EH (cell line): ENCODE measurements around the gene BIN1.
A peak's percentile ranks its signal among the peaks of the same experiment; 100 is the strongest.

ENCODE experiments used
- DNase-seq: peaks from one replicate; pipeline ENCODE4 v3.0.0-alpha.2; 2015; ENCODE audit warnings: low read depth

The BIN1 gene

DNA sequence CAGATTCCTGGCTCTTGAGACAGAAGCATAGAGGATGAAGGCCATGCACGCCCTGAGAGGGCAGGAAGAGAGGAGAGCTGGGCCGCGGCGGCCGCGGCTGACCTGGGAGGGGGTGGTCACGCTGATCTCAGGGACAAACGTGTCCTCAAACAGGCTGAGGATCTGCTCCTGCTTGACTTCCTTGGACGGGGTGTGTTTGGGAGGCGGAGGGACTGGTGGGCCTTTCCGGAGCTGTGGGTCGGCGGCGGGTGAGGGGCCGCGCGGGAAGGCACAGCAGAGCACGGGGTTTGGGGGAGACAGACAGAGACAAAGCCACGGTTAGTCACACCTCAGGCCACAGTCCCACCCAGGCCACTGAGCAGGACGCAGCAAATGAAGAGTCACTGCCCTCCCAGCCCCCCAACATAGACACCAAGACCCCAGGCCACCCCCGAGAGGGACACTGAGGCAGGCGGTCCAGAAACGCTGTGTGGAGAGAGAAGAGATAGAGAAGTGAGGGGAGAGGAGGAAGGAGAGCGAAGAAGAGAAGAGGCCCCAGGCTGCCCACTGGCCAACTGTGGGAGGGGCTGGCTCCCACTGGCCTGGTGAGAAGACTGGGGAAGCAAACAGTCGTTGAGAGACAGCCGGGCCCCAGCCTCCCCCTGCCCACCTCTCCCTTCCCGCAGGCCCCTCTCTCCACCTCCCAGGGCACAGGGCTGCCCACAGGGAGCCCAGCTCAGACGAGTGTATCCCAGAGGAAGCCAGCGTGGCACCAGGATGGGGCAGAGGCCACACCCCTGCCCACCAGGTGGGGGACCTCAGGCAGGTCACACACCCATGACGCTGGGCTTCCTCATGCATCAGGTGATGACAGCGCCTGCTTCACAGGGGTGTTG is 49.3 kb downstream of the BIN1 start:
- no peak for DNase-seq

DNA sequence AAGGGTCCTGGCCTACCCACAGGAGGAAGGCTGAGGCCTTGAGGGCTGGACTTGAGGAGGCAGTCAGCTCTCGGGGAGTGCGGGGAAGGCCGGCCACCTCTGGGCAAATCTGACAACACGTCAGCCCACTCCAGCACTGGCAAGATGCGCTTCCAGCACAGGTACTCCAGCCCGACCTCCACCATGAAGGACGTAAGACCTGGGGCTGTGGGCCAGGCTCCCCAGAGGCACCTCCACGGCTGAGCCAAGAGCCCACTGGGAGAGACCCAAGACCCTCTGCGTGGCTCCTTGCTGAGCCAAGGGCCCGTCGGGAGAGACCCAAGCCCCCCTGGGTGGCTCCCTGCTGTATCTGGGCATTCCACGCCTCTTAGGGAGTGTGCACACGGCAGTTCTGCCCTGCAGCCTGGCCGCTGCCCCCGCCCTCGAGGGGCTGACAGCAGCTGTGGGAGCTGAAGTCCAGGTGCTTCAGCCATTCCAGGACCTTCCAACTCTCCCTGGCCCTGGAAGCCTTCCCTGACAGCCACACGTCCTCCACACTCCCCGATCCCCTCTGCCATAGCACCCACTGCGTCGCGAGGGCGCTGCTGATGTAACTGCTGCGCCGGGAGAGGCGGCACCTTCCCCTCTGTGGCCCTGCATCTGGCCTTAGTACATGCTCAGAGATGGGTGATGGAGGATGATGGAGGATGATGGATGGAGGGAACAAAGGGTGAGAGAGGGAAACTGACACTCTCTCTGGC is 50.2 kb downstream of the BIN1 start:
- DNase-seq = no peak

DNA sequence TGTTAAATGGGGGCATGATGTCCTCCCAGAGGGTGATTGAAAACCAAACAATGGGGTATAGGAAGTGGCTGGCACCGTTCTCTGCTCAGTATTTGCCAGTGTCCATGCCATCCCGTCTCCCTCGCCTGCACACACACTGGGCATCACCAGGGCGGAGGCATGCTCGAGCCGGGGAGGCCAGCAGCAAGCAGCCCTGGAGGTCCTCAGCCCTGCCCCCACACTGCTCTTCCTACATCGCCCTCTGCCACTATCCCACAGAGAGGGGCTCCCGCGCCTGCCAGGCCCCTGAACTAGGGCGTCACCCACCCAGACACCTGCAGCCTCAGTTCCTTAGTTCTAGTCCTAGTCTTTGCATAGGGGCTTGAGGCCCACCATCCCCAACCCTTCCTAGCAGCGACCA is 50.9 kb downstream of the BIN1 start:
- no peak for DNase-seq

DNA sequence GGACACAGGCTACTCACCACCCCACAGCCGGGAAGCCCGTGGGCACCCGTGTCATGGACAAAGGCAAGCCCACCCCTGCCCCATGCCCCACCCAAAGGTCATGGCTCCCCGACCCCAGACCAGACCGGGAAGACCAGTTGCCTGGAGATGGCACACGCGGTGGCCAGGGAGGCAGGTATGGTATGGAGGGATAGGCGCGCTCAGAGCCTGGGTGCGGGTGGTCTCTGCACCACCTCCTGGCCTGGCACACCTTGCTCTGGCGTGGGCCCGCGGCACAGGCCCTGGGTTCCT is 51.2 kb downstream of the BIN1 start:
- no peak for DNase-seq

DNA sequence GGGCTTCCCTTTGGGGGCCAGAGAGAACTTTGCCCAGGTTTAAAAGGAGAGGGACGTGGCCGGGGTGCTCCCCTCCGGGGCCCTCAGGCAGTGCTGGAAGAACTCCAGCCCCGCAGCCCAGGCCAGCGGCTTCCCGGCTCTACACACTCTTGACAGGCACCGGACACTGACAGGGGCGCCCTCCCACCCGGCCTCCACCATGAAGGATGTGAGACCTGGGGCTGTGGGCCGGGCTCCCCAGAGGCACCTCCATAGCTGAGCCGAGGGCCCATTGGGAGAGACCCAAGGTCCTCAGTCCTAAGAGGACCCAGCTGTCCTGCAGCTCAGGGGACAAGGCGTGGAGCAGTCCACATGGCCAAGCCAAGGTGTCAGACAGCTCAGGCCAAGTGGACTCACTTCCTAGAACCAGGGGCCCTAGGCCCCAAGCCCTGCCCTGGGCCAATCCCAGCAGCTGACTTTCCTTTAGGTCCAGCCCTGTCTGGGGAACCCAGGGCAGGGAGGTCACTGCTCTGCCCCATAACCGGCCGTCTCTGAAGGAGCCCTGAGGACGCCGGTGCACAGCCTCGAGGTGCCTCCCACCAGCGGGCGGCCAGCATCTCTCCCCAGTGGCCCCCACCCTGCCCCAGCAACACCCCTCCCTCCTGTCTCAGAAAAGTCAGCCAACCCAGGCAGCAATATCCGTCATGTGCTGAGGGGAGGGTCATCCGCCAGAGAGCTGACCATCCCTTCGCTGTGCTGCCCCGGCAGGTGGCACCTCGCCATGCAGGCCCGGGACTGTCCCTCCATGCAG is 51.8 kb downstream of the BIN1 start:
- DNase-seq = no peak

DNA sequence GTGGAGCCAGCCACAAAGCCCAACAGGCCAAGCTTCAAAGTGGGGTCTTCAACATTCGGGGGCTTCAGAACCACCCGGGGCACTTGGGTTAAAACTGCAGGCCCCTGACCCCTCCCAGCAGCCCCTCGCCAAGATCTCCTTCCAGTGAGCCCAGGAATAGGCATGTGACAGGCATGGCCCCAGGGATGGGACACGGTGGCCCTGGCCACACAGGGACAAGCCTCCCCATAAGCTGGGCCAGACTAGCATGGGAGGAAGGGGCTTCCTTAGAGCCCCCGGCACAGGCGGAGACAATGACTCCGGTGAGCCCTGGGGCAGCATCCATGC is 52.4 kb downstream of the BIN1 start:
- DNase-seq = no peak

DNA sequence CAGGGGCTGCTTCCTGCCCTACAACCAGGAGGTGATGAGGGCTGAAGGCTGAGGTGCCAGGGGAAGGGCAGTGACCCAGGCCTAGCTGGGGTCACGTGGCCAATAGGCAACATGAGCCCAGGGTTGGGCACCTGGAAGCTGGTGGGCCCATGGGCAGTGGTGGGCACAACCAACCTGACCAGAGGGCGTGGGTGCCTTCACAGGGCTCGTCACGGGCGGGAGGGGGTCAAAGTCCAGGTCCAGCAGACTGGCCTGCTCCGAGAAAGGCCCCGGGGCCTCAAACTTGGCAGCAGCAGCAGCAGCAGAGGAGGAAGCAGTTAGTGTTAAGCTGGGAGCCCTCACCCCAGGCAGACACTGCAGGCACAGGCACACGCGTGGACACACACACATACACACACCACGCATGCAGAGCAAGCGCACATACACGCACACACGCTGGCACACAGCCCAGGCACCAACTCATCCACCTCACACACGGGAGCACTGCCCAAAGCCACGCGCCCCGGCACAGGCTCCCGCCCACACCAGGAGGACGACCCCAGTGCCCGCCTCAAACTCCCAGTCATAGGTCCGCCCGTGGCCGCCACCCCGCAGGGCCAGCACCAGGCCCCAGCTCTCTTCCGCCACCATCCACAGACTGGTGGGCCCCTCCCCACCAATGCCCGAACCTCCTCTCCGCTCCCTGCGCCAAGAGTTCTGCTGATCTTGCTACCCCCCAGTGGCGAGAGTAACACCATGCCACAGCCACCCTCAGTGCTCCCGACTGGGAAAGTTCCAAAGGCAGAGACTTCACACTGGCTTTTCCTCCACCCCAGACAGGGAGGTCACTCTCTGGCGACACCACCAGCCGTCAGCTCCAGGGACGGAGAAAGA is 53.0 kb downstream of the BIN1 start:
- DNase-seq = no peak

DNA sequence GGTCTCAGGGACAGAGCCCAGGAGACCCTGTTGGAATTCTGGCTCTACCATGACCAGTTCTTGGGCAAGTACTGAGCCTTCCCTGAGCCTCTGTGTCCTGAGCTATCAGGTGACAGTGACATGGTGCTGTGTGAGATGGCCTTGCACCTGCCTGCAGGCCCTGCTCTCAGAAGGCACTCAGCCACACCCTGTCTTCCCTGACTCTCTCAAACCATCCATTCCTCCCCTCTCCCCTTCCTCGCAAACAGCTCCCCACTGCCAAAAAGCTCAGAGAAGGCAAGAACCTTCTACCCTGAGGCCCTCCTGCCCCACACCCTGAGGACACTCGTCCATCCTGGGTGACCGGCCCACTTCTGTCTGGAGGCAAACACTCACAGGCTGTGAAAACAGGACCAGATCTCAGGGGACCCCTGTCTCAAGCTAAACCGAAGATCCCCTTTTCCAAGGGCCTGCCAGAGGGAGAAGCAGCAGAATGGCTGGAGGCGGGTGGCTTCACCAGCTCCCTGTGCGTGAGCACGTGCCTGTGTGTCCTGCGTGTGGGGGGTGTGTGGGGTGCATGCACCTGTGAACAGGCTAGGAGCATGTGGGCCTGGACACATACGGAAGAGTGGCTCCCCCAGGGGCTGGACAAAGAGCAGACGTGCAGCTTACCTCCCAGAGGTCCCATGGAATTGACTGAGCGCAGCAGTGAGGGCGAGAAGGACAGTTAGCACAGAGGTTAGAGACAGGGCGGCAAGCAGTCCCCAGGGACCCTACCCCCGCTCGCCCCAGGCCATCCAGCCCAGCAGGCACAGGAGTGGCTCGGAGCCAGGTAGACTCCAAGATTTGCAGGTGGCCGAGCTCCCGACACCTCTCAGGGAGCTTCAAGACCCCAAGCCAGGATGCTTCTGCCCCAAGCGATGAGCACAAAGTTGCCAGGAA is 53.9 kb downstream of the BIN1 start:
- no peak for DNase-seq

DNA sequence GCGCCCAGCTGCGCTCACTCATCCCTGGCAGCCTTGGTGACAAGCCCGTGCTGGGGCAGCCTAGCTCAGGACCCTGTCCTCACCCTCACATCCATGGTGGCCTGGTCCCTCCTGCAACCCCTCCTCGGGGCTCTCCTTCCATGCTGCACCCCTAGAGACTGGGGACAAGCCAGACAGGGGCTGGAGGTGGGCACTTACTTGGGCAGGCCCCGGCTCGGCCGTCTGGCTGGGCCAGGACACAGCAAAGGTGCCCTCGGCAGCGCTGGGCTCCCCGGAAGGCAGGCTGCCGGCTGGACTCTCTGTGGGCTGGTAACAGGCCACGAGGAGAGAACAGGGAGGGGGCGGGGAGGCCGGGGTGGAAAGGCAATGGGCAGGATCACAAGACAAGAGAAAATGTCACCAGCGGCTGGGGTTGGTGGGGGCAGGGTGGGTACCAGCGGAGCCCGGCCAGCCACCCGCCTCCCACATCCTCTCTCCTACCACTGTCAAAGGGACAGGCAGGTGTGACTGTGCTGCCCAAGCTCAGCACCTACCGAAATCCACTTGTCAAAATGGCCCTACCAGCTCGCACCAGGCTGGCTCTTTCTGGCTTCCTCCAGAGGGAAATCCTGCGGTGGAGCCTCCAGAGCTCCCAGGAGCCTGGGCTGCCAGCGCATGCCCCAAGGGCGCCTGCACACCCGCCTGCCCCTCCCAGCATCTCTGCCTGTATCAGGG is 54.7 kb downstream of the BIN1 start:
- no peak for DNase-seq

DNA sequence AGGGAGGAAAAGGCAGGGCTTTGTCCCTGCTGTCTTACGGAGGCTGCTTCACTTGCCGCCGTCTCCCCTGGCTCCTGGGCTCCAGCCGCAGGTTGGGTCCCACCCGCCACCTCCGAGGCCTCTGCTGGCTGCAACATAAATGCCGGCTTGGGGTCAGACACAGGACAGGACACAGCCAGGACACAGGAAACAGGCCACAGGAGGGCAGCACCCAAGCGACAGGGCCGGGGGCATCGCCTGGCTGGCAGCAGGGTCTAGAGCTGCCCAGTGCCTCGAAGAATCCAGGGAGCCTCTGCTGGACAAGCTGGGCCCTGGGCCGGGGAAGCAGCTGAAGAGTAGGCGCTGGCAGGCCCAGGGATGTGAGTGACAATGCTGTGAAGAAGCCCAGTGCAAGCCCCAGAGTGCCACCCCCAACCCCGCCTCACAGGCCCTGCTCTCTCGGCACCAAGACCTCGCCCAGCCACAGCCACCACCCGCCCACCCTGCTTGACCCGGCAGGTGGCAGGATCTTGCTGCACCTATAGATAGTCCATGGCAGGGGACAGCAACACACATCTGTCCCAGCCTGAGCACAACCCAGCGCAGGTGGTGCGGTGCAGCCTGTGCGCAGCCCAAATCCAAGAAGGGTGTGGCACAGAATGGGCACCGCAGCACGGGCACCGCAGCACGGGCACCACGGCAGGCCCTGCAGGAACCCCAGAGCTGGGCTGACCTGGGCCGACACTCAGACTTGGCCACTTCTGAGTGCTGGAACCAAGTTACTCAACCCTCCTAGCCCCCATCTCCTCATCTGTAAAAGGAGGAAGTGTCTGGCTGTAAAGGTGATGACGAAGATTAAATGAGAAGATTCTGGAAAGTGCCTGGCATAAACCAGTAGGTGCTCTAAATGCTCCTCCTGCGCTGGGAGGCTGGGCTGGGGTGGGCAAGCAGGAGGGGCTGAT is 55.6 kb downstream of the BIN1 start:
- peak; percentile 13 for DNase-seq

DNA sequence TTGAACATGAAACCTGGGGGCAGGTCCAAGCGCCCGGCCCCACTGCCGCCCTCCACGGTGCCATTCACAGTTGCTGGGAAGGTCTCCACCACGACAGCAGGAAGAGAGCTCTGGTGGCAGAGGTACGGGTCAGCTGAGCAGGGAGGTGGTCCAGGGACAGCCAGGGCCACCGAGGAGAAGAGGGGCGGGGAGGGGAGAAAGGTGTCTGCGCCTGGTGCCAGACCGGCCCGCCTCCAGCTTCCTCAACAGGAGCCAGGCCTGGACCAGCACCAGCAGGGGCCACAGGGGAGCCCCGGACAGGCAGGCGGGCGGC is 56.2 kb downstream of the BIN1 start:
- no peak for DNase-seq

DNA sequence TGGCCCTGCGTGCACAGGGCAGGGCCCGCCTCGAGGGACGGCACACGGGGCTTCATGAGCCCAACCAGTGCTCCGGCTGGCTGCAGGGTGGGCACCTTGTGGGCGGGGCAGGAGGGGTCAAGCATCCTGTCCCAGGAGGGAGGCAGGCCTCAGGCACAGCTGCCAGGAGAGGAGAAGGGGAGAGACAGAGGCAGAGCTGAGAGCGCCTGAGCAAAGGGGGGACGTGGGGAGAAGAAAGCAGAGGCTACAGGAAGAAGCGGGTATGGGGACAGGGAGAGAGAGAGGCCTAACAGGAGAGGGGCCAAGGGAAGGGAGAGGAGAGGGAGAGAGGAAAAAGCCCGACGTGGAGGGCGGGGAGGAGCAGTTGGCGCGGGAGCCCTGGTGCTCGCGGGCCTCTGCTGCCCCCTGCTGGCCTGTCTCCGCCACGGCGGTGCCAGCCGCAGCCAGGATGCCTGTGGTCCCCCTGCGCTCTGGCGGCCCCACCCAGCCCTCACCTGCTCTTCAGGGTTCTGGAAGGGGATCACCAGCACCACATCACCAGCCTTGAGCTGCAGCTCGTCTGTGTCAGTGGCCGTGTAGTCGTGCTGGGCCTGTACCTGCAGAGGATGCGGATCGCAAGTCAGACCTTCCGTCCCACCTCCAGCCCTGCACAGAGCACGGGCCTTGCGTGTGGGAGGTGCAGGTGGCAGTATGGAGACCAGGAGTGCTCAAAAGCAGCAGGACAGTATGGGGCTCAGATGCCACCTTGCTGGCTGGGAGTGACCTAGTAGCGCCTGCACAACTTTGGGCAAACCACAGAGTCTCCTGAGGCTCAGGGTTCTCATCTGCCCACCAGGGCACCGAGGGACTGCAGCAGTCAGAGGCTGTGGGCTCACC is 56.8 kb downstream of the BIN1 start:
- peak; percentile 59 for DNase-seq

DNA sequence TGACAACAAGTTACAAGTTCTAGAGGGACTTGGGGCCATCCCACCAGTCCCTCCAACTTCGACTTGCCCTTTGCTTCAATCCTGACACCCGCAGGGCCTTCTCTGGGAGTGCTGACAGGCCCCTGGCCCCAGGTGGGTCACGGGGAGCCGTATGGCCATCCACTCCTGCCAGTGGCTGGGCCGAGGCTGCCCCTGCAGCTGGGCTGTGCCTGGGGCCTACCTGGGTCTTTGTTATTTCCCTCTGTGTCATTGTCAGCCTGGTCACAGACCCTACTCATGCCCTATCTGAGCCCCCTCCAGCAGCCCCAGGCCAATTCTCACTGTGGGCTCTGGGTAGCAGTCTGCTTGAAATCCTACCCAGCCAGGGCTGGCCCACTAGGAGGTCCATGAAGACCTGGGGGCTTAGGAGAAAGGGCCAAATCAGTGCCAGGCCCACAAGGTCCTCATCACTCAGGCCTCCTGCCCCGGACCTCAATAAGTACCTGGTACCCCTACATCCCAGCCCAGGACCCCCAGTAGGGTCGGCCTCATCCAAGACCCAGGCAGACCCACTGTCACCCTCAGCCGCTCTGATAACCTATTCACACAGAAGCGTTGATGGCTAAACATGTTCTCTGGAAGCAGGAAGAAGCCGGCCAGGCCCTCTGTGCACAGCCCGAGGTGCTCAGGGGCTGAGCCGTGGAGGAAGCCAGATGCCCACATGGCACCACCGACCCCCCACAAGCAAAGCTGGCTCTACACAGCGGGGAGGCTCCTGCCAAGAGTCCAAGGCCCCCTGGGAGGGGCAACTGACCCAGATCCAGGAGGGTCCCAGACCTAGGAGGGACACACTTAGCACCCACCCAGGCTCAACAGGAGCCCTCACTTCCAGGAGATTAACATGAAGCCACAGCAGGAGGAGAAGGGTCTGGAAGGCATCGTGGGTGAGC is 57.7 kb downstream of the BIN1 start:
- no peak for DNase-seq

DNA sequence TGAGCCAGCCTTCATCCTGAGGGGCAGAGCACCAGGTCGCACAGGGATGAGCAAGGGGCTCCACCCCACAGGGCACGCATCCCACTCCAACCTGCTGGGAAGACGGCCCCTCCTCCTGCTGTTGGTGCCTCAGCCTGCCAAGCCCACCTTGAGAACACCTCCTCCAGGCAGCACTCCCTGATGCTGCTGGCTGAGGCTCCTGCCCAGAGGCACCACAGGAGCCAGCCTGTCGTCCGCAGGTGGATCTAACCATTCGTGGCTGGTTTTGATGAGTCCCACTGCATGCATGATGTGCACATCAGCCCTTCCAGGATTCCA is 58.4 kb downstream of the BIN1 start:
- no peak for DNase-seq

DNA sequence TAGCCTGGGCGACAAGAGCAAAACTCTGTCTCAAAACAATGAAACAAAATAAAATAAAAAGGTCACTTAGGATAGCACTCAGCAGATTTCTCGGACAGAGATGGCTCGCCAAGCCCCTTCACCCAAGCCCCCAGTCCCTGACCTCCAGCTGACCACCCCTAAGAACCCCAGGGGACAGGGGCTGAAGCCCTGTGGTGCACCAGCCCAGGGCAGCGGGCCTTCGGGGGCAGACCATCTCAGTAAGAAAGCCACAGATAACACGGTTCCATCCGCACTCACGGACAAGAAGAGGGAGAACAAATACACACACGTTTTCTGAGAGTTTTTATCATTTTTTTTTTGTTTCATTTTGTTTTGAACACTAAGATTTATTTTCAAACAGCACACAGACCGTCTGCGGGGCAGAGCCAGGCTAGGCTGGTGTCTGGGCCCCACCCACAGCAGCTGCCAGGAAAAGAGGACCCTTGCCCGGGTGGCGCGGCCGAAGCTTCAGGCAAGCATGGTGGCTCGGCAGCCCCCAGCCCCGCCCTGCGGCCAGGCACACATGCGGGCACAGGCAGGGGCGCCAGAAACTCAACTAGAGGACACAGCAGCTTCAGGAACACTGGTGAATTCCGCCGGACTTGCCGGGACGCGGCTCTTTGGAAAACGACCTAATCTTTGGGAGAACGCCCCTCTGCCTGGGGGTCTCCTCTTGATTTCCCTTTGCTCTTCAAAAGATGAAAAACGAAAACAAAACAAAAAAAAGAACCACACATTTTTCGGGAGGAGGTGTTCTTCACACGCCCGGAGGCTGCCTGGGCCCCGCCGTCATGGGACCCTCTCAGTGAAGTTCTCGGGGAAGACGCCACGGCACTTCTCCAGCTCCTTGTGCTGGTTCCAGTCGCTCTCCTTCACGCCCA is 59.0 kb downstream of the BIN1 start:
- DNase-seq = no peak

DNA sequence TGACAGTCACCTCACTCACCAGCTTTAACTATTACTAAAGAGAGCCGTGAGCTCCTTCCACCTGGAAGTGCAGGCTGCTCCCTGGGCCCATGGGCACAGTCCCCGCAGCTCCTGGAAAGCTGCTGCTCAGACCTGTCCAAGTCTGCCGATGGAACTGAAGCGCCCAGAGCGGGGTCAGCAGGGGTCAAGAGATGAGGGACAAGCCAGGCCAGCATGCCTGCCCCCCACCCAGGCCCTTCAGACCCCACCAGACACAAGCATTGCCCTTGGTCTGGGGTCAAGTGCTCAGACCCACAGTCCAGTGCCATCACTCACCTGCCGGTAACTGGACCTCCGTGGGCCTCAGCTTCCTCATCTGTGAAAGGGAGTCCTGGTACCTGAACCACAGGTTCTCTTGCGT is 59.9 kb downstream of the BIN1 start:
- DNase-seq = no peak
